ENCODE results near the gene RNLS. TPM values are rescaled to one million over a fixed set of nuclear protein-coding genes. Genes with fewer than 3 reads are reported as not detected.

RNLS gene
- total and polyA plus RNA-seq, 2 donors from 2014 or later, result 19.5 to 21.1 TPM

- no peak overlapping the region for H3K9ac ChIP-seq (ENCODE audit: low read length in 3 of 3)
- no peak for FAIRE-seq
Measured at GRCh38 chr10:88477343-88478085, 105.6 kb downstream of the RNLS start.

GRCh38 chr10:88474884-88475844 lies 108.0 kb downstream of the RNLS start:
- Histone ChIP-seq H3K27ac (ENCODE audit: low read depth in 2 of 2, low read length in 2 of 2) (no peak overlapping the region), H3K36me3 (ENCODE audit: control insufficient read depth in 2 of 3, insufficient read depth in 3 of 3, low read length in 3 of 3) (no peaks in the 10 kb centered on the region), H3K4me1 (ENCODE audit: control insufficient read depth in 2 of 3, insufficient read depth in 2 of 3, low read depth in 1 of 3, low read length in 3 of 3) (no peaks in the 10 kb centered on the region), H3K27me3 (ENCODE audit: control insufficient read depth, insufficient read depth, low read length) (no peaks in the 10 kb centered on the region), H3K4me3 (ENCODE audit: low read length in 3 of 3) (no peak overlapping the region), H3K9me3 (ENCODE audit: control insufficient read depth in 2 of 3, insufficient read depth in 1 of 3, low read length in 3 of 3) (no peaks in the 10 kb centered on the region), H3K9ac (ENCODE audit: low read length in 3 of 3) (no peak overlapping the region)
- intact Hi-C loops (cut with DNase I), result no loop called here
- TF ChIP-seq, protein P1, sequence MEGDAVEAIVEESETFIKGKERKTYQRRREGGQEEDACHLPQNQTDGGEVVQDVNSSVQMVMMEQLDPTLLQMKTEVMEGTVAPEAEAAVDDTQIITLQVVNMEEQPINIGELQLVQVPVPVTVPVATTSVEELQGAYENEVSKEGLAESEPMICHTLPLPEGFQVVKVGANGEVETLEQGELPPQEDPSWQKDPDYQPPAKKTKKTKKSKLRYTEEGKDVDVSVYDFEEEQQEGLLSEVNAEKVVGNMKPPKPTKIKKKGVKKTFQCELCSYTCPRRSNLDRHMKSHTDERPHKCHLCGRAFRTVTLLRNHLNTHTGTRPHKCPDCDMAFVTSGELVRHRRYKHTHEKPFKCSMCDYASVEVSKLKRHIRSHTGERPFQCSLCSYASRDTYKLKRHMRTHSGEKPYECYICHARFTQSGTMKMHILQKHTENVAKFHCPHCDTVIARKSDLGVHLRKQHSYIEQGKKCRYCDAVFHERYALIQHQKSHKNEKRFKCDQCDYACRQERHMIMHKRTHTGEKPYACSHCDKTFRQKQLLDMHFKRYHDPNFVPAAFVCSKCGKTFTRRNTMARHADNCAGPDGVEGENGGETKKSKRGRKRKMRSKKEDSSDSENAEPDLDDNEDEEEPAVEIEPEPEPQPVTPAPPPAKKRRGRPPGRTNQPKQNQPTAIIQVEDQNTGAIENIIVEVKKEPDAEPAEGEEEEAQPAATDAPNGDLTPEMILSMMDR (IDR thresholded peaks at IDR 0.05; ENCODE audit: borderline replicate concordance, extremely low read depth, insufficient read depth), result no peak
- DNase-seq, result no peak
- FAIRE-seq, result no peak

More at GRCh38 chr10:88477343-88478085, 105.6 kb downstream of the RNLS start:
- H3K9me3 ChIP-seq (ENCODE audit: control insufficient read depth in 2 of 3, insufficient read depth in 1 of 3, low read length in 3 of 3), result no peaks in the 10 kb centered on the region
- no peaks in the 10 kb centered on the region for H3K27me3 ChIP-seq (ENCODE audit: control insufficient read depth, insufficient read depth, low read length)
- intact Hi-C loops (cut with DNase I), result no loop called here
- no peaks in the 10 kb centered on the region for H3K4me1 ChIP-seq (ENCODE audit: control insufficient read depth in 2 of 3, insufficient read depth in 2 of 3, low read depth in 1 of 3, low read length in 3 of 3)
- H3K27ac ChIP-seq (ENCODE audit: low read depth in 2 of 2, low read length in 2 of 2), result no peak overlapping the region
- no peaks in the 10 kb centered on the region for H3K36me3 ChIP-seq (ENCODE audit: control insufficient read depth in 2 of 3, insufficient read depth in 3 of 3, low read length in 3 of 3)
- no peak overlapping the region for H3K4me3 ChIP-seq (ENCODE audit: low read length in 3 of 3)
- no peak for DNase-seq
- TF ChIP-seq, protein P1 (IDR thresholded peaks at IDR 0.05; ENCODE audit: borderline replicate concordance, extremely low read depth, insufficient read depth), result no peak

DNA sequence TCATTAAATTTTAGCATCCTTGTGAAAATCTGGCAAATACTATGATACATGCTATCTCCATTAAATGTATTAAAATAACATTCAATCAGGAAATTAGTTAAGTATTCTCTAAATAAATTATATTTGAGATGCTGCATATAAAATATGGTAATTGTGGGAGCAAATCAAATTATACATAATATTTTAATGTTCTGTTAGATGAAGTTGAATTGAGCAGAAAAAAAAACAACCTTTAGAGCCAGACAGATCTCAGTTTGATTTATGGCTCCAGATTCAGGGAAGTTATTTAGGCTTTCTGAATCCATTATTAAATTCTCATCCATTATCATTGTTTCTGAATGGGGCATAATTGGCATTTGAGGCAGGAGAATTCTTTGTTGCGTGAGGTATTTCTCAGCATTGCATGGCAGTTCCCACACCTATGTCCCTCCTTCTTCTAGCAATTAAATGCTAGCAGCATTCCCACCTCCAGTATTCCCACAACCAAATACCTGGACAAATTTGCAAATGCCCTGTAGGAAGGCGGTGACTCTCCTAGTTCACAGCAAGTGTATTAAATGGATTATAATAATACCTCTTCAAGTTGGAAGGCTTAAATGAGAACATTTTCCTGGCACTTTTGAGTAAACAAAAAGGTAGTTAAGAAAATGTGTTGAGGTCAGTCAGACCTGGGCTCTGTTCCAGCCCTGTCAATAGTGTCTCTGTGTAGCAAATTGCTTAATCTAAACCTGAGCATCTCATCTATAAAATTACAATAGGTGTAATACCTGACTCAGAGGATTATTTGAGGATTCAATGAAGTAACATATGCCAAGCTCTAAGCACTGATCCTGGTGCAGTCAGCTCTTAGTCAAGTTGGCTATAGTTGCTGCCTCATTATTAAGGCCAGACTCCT lies 108.9 kb downstream of the RNLS start:
- FAIRE-seq, result no peak

More for the DNA sequence above, 108.9 kb downstream of the RNLS start:
- no peak overlapping the region for H3K27ac ChIP-seq (ENCODE audit: low read depth in 2 of 2, low read length in 2 of 2)
- TF ChIP-seq, protein P1 (IDR thresholded peaks at IDR 0.05; ENCODE audit: borderline replicate concordance, extremely low read depth, insufficient read depth), result no peak
- no peaks in the 10 kb centered on the region for H3K27me3 ChIP-seq (ENCODE audit: control insufficient read depth, insufficient read depth, low read length)
- no peaks in the 10 kb centered on the region for H3K4me1 ChIP-seq (ENCODE audit: control insufficient read depth in 2 of 3, insufficient read depth in 2 of 3, low read depth in 1 of 3, low read length in 3 of 3)
- no peaks in the 10 kb centered on the region for H3K36me3 ChIP-seq (ENCODE audit: control insufficient read depth in 2 of 3, insufficient read depth in 3 of 3, low read length in 3 of 3)
- H3K9me3 ChIP-seq (ENCODE audit: control insufficient read depth in 2 of 3, insufficient read depth in 1 of 3, low read length in 3 of 3), result no peaks in the 10 kb centered on the region
- intact Hi-C loops (cut with DNase I), result no loop called here
- DNase-seq, result no peak
- H3K9ac ChIP-seq (ENCODE audit: low read length in 3 of 3), result no peak overlapping the region
- H3K4me3 ChIP-seq (ENCODE audit: low read length in 3 of 3), result no peak overlapping the region
